ENCODE measurements around the gene XRRA1.
A peak's percentile ranks its signal among the peaks of the same experiment; 100 is the strongest.

The XRRA1 gene

DNA sequence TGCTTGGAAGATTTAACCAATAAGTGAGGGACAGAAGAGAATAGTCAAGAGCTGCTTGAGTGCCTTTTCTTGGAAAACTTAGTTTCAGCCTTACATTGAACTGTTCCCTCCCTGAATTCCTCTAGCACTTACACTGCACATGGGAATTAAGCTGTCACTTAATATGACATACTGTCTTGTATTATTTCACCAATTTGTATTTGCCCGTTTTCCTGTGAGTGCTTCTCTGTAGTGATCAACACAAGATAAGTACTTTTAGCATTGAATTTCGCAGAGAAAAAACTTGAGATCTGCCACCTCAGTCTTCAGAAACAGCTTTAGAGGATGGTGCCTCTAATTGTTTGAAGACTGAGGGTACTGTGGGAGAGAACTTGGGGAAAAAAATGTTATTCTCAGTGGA lies 3.9 kb upstream of the XRRA1 start:
- H3K4me3 ChIP-seq (ENCODE audit: low read depth, low read length) = no peak overlapping the region

DNA sequence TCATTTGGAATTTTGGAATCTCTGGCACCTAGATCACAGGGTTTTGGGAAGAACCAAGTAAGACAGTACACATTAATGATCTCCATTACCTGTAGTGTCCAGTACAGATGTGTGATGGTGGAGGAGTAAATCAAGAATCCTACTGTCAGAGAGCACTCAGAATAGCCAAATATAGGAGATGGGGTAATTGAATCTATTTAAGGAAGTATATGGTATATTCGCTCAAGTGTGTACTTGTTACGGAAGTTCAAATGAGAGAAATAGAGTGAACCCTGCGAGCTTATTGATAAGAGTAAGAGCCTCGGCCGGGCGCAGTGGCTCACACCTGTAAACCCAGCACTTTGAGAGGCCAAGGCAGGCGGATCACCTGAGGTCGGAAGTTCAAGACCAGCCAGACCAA lies 2.3 kb upstream of the XRRA1 start:
- no peak overlapping the region for H3K4me3 ChIP-seq (ENCODE audit: low read depth, low read length)

DNA sequence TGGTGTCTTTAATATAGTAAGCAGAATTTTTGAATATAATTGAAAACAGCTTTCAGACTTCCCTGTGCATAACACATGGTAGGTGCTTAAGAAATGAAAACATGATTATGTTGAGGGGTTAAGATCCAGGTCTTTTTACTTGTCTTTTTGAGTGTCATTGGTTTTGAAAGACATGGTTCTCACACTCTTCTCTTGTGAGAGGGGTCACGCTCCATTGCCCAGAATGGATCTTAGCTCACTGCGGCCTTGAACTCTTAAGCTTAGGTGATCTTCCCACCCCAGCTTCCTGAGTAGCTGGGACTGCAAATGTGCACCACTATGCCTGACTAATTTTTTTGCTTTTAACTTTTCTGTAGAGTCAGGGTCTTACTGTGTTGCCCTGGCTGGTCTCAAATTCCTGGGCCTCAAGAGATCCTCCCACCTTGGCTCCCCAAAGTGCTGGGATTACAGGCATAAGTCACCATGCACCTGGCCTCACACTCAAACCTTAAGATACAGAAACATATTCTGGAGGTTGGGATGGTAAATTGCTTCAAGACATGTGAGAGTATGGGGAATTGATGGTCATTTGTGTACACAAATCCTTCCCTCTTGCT lies 1.6 kb upstream of the XRRA1 start:
- peak overlapping the region; percentile 99 for H3K4me3 ChIP-seq (ENCODE audit: low read depth, low read length)

DNA sequence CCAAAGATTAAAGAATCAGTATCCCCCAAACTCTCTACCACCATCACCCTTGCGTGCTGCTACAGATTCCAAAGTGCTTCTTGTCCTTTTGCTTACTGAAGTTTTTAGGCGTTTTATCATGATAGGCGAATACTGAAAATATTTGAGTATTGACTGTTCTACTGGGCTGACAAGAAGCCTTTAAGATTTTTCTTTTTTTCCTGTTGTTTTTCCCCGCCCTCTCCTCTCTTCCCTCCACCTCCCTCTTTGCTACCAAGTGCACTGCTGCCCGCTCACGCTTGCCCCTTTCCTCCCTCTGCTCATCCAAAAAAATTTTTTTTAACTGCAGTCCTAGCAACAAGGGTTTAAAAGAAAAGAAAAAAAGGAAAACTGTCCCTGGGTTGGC lies 854 bp upstream of the XRRA1 start:
- peak overlapping the region; percentile 99 for H3K4me3 ChIP-seq (ENCODE audit: low read depth, low read length)

DNA sequence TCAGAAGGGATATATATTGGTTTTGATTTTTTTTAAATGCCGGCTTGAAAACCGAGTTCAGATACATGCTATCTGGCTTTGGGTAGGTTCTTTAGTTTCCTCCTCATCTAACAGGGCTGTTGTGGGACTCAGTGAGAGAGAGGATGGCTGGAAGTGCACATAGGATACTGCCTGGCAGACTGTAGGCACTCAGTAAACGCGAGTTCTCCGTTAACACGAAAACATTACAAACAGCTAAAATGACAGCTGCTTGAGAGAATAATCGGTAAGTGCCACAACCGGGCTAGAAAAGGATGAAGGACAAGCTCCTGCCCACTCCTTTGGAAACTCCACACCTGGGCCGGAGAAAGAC lies 369 bp downstream of the XRRA1 start:
- peak overlapping the region; percentile 99 for H3K4me3 ChIP-seq (ENCODE audit: low read depth, low read length)

DNA sequence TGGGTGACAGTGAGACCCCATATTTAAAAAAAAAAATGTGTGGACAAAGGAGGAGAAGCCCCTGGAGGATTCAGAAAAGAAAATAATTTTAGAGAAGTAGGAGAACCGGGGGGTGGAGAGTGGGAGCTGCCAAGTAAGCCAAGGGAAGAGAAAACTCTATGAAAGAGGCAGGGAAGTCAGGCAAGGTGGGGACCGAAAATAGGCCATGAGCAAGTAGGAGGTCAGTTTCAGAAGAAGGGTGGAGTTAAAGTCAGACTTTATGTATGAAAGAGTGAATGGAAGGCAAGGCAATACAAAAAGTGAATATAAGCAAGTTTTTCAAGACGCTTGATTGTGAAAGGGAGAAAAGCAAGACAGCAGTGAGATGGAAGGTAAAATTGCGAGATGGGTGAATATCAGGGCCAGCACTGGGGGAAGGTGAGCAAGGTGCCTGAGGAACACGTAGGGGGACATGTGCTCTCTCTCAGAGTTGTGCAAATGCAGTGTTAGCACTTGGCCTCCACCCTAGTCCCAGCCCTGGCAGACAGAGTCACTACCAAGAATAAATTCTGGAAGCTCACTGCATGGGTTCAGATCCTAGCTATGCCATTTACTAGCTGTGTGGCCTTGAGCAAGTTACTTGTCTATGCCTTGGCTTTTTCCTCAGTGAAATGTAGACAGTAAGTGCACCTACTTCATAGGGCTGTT lies 6.7 kb downstream of the XRRA1 start:
- H3K4me3 ChIP-seq (ENCODE audit: low read depth, low read length) = no peak overlapping the region

DNA sequence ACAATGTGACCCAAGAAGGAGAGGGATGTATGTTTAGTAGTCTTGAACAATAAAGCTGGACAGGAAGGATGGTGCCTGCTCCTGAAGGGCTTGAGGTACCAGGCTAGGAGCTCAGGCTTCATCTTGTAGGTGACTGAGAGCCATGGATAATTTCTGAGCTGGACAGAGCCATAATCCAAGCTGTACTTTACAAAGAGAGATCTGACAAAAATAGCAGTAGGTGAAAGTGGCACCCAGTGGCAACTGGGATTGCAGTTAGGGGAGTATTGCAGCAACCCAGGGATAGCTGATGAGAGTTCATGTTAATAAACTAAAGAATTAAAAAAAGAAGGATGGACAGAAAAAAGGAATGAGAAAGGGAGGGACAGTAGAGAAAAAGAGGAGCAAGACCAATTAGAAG lies 7.4 kb downstream of the XRRA1 start:
- no peak overlapping the region for H3K4me3 ChIP-seq (ENCODE audit: low read depth, low read length)

DNA sequence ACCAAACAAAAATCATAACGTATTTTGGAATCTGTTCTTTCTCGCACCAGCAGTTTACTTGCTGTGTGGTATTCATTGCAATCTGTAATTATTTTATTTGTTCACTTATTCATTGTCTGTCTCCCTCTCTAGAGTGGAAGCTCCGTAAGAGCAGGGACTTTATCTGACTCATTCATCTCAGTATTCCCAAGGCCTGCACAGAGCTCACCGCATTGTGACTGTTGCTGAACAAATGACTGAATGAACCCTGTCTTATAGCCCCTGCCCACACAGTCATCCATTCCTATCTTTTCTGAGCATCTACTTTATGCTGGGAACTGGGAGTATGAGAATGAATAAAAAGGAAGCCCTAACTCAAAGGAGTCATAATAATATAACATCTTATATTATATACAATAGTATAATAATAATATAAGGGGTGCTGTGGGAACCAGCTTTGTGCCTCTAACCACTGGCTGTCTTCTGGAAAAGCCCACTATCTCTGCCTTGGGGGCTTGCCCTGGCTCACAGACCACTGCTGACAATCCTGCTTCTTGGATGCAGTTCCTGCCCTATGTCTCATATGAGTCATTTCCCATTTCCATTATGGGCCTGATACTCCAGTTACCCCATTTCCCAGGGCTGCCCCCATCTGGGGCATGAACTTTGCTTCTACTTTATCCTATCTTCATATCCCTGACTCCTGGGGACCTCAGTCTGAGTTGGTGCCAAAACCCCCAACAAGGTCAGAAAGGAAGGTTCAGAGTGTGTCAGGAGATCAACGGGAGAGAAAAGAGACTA lies 11.0 kb downstream of the XRRA1 start:
- no peak overlapping the region for H3K4me3 ChIP-seq (ENCODE audit: low read depth, low read length)

DNA sequence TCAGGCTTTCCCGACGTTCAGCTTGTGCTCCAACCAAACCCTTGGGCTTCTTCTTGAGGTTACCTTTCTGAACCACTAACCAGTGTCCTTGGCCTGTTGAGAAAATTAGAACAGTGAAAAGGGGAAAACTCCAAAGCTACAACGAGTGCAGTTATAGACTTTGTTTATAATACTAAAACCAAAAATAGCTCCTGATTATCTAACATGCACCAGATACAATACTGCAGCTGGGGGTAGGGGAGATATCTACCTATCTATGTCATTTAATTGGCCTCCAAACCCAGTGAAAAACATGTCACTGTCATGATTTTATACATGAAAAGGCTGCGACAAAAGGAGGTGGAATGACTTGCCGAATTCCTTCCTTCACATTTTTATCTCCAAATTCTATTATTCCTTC lies 11.9 kb downstream of the XRRA1 start:
- no peak overlapping the region for H3K4me3 ChIP-seq (ENCODE audit: low read depth, low read length)

DNA sequence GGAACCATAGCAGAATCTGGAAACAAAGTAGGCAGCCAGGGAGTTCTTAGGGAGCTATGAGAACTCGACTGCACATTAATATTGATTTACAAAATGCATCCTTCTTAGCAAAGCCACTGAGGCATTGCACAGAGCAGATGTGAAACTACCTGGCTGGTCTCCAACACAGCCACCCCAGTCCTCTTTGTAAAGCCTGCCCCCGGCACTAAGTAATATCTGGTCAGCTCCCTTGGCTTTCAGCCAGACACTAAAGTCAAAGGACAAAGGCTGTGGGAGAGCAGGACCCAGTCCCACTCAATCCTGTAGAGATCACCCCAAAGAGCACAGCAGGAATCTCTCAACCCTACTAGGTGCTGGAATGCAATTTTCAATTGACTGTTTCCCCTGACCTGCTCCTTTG lies 12.8 kb downstream of the XRRA1 start:
- no peak overlapping the region for H3K4me3 ChIP-seq (ENCODE audit: low read depth, low read length)

DNA sequence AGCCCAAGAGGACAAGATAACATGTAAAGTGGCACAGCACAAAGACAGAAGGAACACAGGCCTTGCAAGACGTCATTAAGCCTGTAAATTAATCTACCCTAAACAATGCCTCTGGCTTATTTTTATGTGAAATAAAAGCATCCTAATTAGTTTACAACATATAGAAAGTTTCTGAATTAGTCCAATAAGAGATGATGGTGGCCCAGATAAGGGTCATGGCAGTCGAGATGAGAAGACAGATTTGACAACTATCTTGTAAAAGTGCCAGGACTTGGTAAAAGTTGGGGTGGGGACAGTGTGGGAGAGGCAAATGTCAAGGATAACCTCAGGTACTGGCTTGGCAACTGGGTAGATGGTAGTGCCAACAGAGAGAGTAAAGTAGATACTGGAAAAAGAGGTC lies 13.6 kb downstream of the XRRA1 start:
- H3K4me3 ChIP-seq (ENCODE audit: low read depth, low read length) = no peak overlapping the region

DNA sequence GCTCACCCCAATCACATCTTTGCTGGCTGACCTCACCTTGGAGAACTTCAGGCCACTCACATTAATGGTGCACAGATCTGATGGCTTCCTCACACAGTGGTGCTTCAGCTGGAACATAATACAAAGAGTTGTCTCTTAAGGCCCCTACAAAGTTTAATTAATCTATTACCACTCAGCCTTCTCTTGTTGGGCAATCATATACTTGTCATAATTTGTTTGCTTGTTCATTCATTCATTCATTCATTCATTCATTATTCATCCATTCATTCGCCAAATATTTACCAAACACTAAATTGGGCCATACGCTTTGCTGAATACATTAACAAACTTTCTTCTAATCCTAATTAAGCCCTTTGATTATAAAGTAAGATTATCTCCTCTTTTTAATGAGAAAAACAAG lies 15.1 kb downstream of the XRRA1 start:
- no peak overlapping the region for H3K4me3 ChIP-seq (ENCODE audit: low read depth, low read length)

DNA sequence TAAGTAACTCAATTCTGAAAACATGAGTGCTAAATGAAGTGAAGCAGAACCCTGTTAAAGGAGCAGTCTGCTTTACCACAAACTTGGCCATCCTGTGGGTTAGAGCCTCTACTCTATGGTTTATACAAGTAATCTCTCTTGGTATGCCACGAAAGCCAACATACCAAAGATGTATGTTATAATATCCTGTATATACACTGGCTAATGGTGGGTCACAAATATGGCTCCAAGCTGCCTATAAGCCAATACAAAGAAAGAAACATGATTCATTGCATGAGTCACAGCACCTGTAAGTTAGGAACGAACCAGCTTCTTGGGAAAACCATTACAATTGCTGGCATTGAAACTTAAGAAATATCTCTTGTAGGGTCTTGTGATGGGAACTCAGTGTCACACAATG lies 16.1 kb downstream of the XRRA1 start:
- no peak overlapping the region for H3K4me3 ChIP-seq (ENCODE audit: low read depth, low read length)

DNA sequence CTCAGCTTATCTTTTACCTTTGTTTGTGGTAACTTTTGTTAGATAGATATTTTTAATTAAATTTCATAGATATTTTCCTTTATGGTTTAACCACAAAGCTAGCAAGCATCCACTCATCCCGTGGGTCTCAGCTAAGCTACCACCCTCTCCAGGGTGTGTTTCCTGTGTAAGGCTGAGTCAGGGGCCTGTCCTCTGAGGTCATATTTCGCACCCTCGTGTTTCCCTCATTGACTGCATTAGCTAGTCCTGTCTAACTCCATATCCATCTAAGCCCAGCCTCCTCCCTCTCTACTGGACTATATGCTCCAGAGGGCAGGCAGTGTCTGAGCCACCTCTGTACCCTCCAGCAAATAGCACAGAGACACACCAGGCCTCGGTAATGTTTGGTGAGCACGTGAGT lies 16.7 kb downstream of the XRRA1 start:
- H3K4me3 ChIP-seq (ENCODE audit: low read depth, low read length) = no peak overlapping the region

DNA sequence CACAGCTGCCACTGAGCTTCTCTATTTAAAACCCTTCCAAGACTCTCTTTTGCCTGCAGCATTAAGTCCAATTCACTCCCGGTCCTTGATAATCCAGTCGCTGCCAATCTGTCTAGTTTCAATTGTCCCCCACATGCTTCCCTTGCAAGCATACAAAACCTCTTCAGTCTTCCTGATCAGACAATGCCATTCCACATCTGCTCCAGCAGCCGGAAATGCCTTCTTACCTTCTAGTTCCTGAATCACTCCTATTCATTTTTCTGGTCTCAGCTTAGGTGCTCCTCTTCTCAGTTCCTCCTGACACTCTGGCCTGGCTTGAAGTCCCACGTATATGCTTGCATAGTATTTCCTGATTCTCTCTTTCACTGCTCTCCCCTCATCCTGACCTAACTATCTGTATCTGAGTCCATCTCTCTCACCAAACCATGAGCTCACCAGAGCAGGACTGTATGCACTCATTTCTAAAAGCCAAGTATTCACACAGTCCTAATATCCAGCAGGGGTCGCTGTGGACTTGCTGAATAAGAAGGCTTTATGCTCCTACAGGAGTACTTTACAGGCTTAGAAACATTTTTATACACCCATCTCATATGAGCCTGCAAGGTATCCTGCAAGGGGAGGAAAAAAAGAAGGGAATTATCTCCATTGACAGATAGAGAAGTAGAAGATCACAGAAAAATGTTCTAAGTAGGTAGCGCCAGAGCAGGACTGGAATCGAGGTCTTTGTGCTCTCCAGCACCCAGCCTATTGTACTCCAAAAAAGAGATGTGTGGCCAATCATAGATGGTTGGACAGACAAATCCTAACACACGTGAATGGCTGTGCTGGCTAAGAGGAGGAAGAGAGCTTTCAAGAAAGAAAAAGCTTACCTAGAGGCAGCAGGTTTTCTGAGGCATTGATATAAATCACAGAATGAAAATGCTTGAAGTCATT lies 19.2 kb downstream of the XRRA1 start:
- no peak overlapping the region for H3K4me3 ChIP-seq (ENCODE audit: low read depth, low read length)

DNA sequence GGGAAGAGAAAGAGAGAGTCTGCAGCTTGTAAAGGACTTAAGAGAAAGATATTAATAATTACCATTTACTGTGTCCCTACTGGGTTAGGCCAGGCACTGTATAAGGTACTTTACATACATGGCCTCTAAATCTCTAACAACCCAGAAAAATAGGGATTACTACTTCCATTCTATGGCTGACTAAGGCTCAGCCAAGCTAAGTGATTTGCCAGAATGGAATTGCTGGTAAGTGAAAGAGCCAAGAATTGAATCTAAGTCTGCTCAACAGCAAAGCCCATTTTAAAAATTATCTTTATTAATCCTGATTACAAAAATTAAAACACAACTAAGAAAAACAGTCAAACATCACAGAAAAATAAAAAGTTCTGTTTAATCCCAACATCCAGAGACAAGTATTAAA lies 21.4 kb downstream of the XRRA1 start:
- no peak overlapping the region for H3K4me3 ChIP-seq (ENCODE audit: low read depth, low read length)

DNA sequence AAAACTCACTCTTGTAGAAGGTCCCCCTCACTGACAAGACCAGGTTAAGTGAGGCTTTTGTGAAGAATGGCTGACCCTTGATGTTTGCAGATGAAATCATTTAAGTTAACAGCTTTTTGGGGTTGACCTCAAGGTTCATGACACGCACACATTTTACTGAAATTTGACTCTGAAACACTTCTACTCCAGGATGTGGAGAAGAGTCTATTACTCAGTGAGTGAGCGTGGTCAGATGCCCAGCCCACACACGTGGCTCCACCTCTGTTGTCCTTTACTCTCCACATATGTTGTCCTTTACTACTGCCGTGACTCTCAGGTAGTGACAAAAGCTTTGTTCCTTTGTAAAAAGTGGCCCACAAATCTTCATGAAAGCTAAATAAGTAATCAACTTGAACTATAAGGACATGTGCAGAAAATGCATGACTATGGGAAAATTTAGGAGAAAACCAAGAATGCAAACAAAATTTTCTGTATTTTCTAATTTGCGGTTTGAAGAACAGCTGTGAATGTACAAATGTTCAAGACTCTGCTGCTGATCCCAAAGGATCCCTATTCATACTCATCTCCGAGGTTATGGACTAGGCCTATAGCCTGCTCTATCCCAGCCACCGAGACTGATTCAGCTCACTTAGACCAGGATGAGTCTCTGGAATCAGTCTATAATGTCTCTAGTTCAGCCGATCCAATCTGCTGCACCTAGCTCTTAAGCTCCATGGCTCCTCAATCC lies 22.4 kb downstream of the XRRA1 start:
- no peak overlapping the region for H3K4me3 ChIP-seq (ENCODE audit: low read depth, low read length)

DNA sequence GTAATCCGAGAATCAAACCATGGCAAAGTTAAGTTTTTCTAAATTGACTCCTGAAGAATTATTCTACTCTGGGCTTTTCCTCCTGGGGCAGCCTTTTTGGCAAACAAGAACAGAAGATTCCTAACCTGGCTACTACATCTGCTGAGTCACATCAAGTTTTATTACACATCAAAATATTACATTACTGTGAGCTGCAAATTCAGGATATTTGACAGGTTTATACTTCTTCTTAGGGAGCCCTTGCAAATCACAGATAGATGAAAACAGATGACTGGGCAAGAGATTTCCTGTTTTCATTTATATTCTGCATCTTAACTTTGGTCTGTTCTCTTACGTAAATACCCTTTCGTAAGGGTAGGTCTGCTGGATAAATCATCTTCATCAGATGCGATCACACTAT lies 23.6 kb downstream of the XRRA1 start:
- H3K4me3 ChIP-seq (ENCODE audit: low read depth, low read length) = no peak overlapping the region

DNA sequence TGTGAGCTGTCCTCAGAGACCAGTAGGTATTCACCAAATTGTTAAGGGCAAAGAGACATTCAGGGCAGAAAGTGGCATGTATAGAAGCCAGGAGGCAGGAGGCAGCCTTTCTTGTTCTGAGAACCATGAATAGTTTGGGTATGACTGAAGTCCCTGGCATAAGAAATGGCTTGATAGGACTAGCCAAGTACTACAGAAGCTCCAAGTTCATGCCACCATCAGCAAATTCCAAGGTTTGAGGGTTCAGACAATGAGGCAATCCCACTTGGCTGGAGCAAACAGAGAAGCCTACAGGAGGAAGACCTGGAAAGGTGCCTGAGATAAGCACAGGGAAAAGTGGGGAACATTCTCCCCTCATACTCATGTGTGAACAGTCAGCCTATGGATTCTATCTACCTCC lies 25.8 kb downstream of the XRRA1 start:
- H3K4me3 ChIP-seq (ENCODE audit: low read depth, low read length) = no peak overlapping the region

DNA sequence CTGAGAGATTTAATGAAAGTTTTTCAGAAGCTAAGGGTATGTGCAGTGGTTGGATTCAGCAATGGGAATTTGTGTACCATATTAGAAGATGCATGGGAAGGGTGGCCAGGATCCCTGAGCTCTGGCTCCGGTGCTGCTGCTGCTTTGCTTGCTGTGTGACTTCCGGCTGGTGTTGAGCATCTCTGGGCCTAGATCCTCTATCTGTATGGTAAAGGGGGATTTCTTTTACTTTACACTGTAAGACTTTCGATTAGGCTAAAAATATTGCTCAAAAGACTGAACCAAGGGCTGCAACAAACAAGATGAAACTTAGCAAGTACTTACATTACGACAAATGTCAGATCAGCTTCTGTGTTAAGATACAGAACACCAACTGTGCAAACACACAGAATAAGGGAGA lies 39.1 kb downstream of the XRRA1 start:
- H3K4me3 ChIP-seq (ENCODE audit: low read depth, low read length) = no peak overlapping the region

DNA sequence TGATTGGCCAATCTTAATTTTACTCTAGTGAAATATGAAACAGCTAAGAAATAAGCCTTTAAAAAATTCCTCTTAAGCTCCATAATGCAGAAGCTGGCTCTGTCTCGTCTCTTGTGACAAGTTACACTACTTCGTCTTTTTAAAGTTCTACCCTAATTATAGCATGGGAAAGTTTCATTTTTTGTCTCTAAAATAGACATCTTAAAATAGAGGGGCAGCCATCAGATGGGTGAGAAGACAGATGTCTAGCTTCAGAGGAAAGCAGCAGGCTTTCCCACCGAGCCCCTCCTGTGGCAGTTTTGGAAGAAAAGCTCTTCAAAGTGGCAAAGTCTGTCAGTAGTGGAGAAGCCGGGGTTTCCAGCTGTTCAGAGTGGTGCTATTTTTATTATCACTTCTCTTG lies 39.5 kb downstream of the XRRA1 start:
- H3K4me3 ChIP-seq (ENCODE audit: low read depth, low read length) = no peak overlapping the region
